CD4-positive, alpha-beta T cell (primary cell): ENCODE measurements around the gene SLC26A4. TPM values are rescaled to one million over a fixed set of nuclear protein-coding genes. Genes with fewer than 3 reads are reported as not detected.

Source experiments
- ATAC-seq: fragments of 200-7000 bp; cut with Tn5 transposase; one replicate; pipeline ENCODE4 v1.10.0; 2022; ENCODE audit warnings: mild to moderate bottlenecking; ENCODE audit not compliant: poor library complexity
- CTCF ChIA-PET: fragments of 350-600 bp; sonication (Branson Sonifier 250); formaldehyde crosslinking; loops from one replicate; lab custom pipeline; 2021; ENCODE audit warnings: antibody characterized with exemption, inconsistent platforms; lab: Charles Lee
- POLR2A ChIA-PET: fragments of 350-600 bp; sonication (Branson Sonifier 250); formaldehyde crosslinking; loops from one replicate; lab custom pipeline; 2021; ENCODE audit warnings: antibody characterized with exemption, inconsistent platforms; lab: Charles Lee
- DNase-seq, 14 experiments: peaks; one replicate each; pipeline ENCODE4 v3.0.0-alpha.2; 2013 to 2020; ENCODE audit warnings: mixed read lengths in 2 of 14
- H3K27ac ChIP-seq, 2 donors: one replicate each; pipeline versions ENCODE4 v1.5.1 to v1.7.0; 2013; ENCODE audit warnings: low read length in 2 of 2, low read depth in 1 of 2, mild to moderate bottlenecking in 1 of 2
- H3K27me3 ChIP-seq, 2 experiments: 1 replicate in 1 of 2; 2 replicates in 1 of 2; pipeline versions ENCODE4 v1.6.1 to v1.7.0; 2013; ENCODE audit warnings: low read length in 2 of 2, control low read depth in 1 of 2, mild to moderate bottlenecking in 1 of 2, moderate library complexity in 1 of 2; ENCODE audit not compliant: insufficient read depth in 2 of 2, control insufficient read depth in 1 of 2
- H3K36me3 ChIP-seq: one replicate; pipeline ENCODE4 v1.6.1; 2013; ENCODE audit warnings: low read length, control low read depth; ENCODE audit not compliant: insufficient read depth
- H3K4me1 ChIP-seq: one replicate; pipeline ENCODE4 v1.6.1; 2013; ENCODE audit warnings: low read length, control low read depth; ENCODE audit not compliant: insufficient read depth
- H3K4me3 ChIP-seq: one replicate; pipeline ENCODE4 v1.5.1; 2013; ENCODE audit warnings: mild to moderate bottlenecking, low read length, moderate library complexity
- H3K9me3 ChIP-seq, 2 experiments: 1 replicate in 1 of 2; 2 replicates in 1 of 2; pipeline versions ENCODE4 v1.6.1 to v1.7.0; 2013; ENCODE audit warnings: low read length in 2 of 2, mild to moderate bottlenecking in 2 of 2, control low read depth in 1 of 2, moderate library complexity in 1 of 2; ENCODE audit not compliant: control insufficient read depth in 1 of 2, insufficient read depth in 1 of 2
- H3K27ac Mint-ChIP-seq: one replicate; pipeline ENCODE4 v1.8.0; 2020; ENCODE audit warnings: mixed read lengths
- H3K27me3 Mint-ChIP-seq: one replicate; pipeline ENCODE4 v1.8.0; 2021; ENCODE audit warnings: mixed read lengths
- H3K36me3 Mint-ChIP-seq: one replicate; pipeline ENCODE4 v1.8.0; 2021; ENCODE audit warnings: low read depth, mixed read lengths
- H3K4me1 Mint-ChIP-seq: one replicate; pipeline ENCODE4 v1.8.0; 2021; ENCODE audit warnings: low read depth, mixed read lengths
- H3K4me3 Mint-ChIP-seq: one replicate; pipeline ENCODE4 v1.8.0; 2020; ENCODE audit warnings: mild to moderate bottlenecking, mixed read lengths
- H3K9me3 Mint-ChIP-seq: one replicate; pipeline ENCODE4 v1.8.0; 2020; ENCODE audit warnings: mixed read lengths
- intact Hi-C, 2 experiments: fragments of 100-400 bp; cut with DNase I in 1 of 2; cut with micrococcal nuclease in 1 of 2; formaldehyde crosslinking; loops; one replicate each; pipeline versions ENCODE4 v1.15.1 to v1.9.0; 2023 to 2025; cut with DNase I, micrococcal nuclease
- total RNA-seq, 174 experiments: library from RNA in 2 of 174; stranded (reverse) in 2 of 174; gene quantifications; one replicate each; pipeline ENCODE4 v1.2.3 and lab custom pipeline; 2021 to 2026
- TF ChIP-seq, protein P1 (sequence below): fragments of 200-600 bp; IDR thresholded peaks from one replicate; pipeline ENCODE4 v1.8.0; 2022; ENCODE audit warnings: antibody characterized with exemption, mild to moderate bottlenecking

SLC26A4 gene
- total RNA-seq, 2 experiments from 2014 or later = not detected

DNA sequence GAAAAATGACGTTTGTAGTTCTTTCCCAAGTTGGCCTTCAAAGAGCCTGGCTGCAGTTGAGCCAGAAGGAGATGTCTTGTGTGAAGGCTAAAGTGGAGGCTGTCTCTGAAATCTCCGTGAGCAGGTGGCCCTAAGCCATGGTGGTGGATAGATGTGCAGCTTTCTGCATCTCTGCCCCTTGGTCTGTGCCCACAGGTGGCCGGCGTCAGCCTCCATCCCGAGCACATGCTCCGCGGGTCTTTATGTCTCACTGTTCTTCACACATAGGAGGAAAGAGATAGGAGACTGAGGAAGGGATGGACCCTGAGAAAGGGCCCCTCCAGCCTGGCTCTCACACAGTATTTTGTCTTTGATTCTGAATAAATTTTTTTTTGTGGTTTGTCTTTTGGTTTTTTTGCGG lies 30.3 kb upstream of the SLC26A4 start:
- DNase-seq (no peak), ATAC-seq (no peak)
- Mint-ChIP-seq H3K9me3 (no peaks in the 10 kb centered on the region), H3K4me3 (no peak overlapping the region), H3K27ac (no peak overlapping the region), H3K36me3 (no peaks in the 10 kb centered on the region), H3K4me1 (no peaks in the 10 kb centered on the region), H3K27me3 (no peaks in the 10 kb centered on the region)
- H3K4me3 ChIP-seq = no peak overlapping the region
- no peaks in the 10 kb centered on the region for H3K27me3 ChIP-seq
- H3K4me1 ChIP-seq = no peaks in the 10 kb centered on the region
- H3K9me3 ChIP-seq = no peaks in the 10 kb centered on the region
- no peak overlapping the region for H3K27ac ChIP-seq
- H3K36me3 ChIP-seq = no peaks in the 10 kb centered on the region
- TF ChIP-seq, protein P1, sequence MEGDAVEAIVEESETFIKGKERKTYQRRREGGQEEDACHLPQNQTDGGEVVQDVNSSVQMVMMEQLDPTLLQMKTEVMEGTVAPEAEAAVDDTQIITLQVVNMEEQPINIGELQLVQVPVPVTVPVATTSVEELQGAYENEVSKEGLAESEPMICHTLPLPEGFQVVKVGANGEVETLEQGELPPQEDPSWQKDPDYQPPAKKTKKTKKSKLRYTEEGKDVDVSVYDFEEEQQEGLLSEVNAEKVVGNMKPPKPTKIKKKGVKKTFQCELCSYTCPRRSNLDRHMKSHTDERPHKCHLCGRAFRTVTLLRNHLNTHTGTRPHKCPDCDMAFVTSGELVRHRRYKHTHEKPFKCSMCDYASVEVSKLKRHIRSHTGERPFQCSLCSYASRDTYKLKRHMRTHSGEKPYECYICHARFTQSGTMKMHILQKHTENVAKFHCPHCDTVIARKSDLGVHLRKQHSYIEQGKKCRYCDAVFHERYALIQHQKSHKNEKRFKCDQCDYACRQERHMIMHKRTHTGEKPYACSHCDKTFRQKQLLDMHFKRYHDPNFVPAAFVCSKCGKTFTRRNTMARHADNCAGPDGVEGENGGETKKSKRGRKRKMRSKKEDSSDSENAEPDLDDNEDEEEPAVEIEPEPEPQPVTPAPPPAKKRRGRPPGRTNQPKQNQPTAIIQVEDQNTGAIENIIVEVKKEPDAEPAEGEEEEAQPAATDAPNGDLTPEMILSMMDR = no peak
- ChIA-PET POLR2A (no interaction called here), CTCF (no interaction called here)
- intact Hi-C loops = no loop called here

DNA sequence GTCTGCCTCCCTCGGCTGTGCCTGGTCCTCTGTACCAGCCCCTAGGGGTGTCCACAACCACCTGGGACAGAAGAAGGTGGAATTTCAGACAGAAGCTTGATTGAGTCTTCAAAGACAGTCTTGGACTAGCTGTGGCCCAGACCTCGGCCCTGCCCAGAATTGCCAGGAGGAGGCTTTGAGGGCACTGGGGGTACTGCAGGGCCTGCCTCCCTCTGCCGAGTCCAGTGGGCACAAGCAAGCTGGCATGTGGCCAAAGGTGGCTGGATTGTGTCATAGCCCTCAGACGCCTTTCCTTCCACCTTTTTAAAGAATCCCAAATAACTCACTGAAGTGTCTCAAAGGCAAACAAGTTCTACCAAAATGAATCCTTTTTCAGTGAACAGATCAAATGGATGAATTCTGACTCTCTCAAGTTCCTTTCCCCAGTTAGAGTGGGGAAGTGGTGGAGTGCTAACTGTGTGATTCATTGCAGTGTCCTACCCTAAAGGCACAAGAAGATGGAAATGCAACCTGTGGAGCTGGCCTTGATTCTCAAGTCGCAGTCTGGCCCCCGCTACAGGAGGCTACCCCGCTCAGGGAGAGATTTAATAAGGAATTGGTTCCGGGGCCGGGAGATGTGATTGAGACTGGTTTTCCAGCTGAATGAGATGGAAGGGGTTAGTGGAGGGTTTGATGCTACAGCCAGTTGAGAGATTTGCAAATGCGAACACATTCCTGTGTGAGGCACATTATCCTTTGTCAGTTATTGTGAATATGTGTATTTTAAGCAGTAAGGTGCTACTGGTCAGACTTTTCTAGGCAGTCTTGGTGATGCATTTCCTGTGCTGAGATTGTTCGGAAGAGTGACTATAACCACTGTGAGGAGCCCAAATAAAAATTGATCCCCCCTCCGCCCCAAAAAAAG lies 28.8 kb upstream of the SLC26A4 start:
- Mint-ChIP-seq H3K9me3 (no peaks in the 10 kb centered on the region), H3K27ac (no peak overlapping the region), H3K36me3 (no peaks in the 10 kb centered on the region), H3K4me1 (no peaks in the 10 kb centered on the region), H3K27me3 (no peaks in the 10 kb centered on the region), H3K4me3 (no peak overlapping the region)
- no peaks in the 10 kb centered on the region for H3K9me3 ChIP-seq
- intact Hi-C loops = no loop called here
- ATAC-seq (no peak), DNase-seq (no peak)
- H3K4me3 ChIP-seq = no peak overlapping the region
- H3K36me3 ChIP-seq = no peaks in the 10 kb centered on the region
- no peaks in the 10 kb centered on the region for H3K4me1 ChIP-seq
- POLR2A ChIA-PET = no interaction called here
- H3K27me3 ChIP-seq = no peaks in the 10 kb centered on the region
- no peak overlapping the region for H3K27ac ChIP-seq
- TF ChIP-seq, protein P1 = no peak
- CTCF ChIA-PET = no interaction called here

DNA sequence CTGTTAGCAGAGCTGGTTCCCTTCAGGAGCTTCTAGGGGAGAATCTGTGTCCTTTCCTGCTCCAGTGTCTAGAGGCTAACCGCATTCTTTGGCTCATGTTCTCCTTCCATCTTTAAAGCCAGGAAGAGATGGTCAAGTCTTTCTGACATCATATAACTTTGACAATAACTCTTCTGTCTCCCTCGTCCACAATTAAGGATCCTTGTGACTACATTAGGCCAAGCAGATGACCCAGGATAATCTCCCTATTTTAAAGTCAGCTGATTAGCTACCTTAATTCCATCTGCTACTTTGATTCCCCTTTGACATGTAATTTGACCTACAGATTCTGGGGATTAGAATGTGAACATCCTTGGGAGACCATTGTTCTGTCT lies 28.1 kb upstream of the SLC26A4 start:
- Mint-ChIP-seq H3K4me3 (no peak overlapping the region), H3K9me3 (no peaks in the 10 kb centered on the region), H3K4me1 (no peaks in the 10 kb centered on the region), H3K27ac (no peak overlapping the region), H3K36me3 (no peaks in the 10 kb centered on the region), H3K27me3 (no peaks in the 10 kb centered on the region)
- no peak for ATAC-seq
- ChIA-PET POLR2A (no interaction called here), CTCF (no interaction called here)
- Histone ChIP-seq H3K27me3 (no peaks in the 10 kb centered on the region), H3K9me3 (no peaks in the 10 kb centered on the region), H3K36me3 (no peaks in the 10 kb centered on the region), H3K4me1 (no peaks in the 10 kb centered on the region), H3K27ac (no peak overlapping the region), H3K4me3 (no peak overlapping the region)
- TF ChIP-seq, protein P1 = no peak
- intact Hi-C loops = no loop called here
- DNase-seq = no peak
